ENCODE measurements around the gene FAM53B.

Gene FAM53B

DNA sequence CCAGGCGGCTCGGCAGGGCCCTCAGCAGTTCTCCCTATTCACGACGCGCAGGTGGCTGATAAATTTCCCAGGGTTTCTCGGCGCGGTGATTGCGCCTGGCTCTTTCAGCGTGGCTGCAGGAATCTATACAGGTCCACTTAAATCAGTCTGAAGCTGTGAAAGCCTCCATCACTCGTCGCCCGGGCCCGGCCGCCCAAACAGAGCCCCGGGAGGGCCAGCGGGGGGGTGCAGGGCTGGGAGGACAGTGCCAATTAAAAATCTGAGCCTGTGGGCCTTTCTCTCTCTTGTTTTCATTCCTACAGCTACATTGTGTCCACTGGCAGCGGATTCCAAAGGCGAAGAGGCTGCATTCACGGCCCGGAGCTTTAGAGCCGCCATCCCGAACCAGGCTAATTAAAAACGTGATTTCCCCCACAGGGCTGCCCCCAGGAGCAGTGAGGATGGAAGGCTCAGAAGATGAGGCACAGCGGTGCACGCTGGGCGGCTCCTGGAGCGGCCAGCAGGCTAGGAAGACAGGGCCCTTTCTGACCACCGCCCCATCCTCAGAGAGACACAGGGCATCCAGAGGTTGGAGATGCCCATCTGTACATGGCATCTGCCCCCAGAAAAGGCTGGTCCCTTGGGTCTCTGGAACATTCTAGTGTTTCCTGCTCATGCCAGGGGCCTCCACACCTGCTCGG lies 100.7 kb downstream of the FAM53B start:
- Histone ChIP-seq H3K9me3 (replicated peaks; ENCODE audit: insufficient read depth, low read length) (no peaks in the 10 kb centered on the region), H3K4me3 (ENCODE audit: low read length) (no peak overlapping the region), H3K36me3 (replicated peaks; ENCODE audit: insufficient read depth, low read length) (no peaks in the 10 kb centered on the region), H3K27me3 (replicated peaks; ENCODE audit: insufficient read depth, low read length) (no peaks in the 10 kb centered on the region), H3K9me2 (replicated peaks; ENCODE audit: insufficient read depth, low read length) (no peaks in the 10 kb centered on the region), H3K4me1 (ENCODE audit: low read length) (peaks cover 13% of the 10 kb centered on the region), H3K79me2 (ENCODE audit: low read length) (peaks cover 70% of the 10 kb centered on the region), H3K4me2 (ENCODE audit: low read depth, low read length) (no peak overlapping the region), H2AFZ (ENCODE audit: low read length) (no peak overlapping the region), H3K9ac (ENCODE audit: low read length) (no peak overlapping the region), H3K27ac (ENCODE audit: low read length) (no peak overlapping the region), H3F3A (ENCODE audit: insufficient read depth, low read length) (peaks cover 5% of the 10 kb centered on the region; the same call in 1 of the 2 replicates), H4K20me1 (ENCODE audit: insufficient read depth, low read length) (no peaks in the 10 kb centered on the region)
- no peak for TF ChIP-seq EZH2 (optimal IDR thresholded peaks at IDR 0.05; ENCODE audit: low read depth, low read length)
- TF ChIP-seq, protein P1, sequence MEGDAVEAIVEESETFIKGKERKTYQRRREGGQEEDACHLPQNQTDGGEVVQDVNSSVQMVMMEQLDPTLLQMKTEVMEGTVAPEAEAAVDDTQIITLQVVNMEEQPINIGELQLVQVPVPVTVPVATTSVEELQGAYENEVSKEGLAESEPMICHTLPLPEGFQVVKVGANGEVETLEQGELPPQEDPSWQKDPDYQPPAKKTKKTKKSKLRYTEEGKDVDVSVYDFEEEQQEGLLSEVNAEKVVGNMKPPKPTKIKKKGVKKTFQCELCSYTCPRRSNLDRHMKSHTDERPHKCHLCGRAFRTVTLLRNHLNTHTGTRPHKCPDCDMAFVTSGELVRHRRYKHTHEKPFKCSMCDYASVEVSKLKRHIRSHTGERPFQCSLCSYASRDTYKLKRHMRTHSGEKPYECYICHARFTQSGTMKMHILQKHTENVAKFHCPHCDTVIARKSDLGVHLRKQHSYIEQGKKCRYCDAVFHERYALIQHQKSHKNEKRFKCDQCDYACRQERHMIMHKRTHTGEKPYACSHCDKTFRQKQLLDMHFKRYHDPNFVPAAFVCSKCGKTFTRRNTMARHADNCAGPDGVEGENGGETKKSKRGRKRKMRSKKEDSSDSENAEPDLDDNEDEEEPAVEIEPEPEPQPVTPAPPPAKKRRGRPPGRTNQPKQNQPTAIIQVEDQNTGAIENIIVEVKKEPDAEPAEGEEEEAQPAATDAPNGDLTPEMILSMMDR (IDR thresholded peaks at IDR 0.05; ENCODE audit: low read length): no peak
- TF ChIP-seq EZH2phosphoT487 (IDR thresholded peaks at IDR 0.05; ENCODE audit: low read length): no peak
- no peak for DNase-seq

DNA sequence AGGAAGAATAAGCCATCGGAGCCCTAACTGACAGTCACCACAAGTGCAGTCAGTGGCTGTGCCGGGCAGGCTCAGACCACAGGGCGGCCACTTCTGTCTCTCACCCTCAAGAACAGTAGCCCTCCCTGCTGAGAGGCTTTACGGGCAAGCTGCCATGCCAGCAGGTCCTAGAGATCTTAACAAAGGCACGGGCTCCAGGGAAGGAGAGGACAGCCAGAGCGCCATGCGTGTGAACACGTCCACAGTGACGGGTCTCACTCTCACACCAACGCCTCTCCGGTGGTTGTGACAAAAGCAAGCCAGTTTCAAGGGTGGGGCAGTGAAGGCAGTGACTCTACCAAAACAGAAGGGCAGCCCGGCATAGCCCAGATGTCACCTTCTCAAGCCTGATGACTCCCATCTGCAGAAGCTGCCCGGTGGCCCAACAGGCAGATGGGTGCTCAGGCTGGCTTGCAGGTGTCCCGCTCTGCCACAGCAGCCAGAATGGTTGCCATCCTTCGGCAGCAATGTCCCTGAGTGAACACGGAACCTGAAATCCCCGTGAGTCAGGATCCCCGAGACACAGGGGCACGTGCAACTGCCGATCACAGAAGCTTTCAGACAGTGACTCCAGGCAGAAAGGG lies 102.0 kb downstream of the FAM53B start:
- no peak for TF ChIP-seq EZH2phosphoT487 (IDR thresholded peaks at IDR 0.05; ENCODE audit: low read length)
- TF ChIP-seq EZH2 (optimal IDR thresholded peaks at IDR 0.05; ENCODE audit: low read depth, low read length): no peak
- TF ChIP-seq, protein P1 (IDR thresholded peaks at IDR 0.05; ENCODE audit: low read length): no peak
- Histone ChIP-seq H3K4me1 (ENCODE audit: low read length) (peaks cover under 1% of the 10 kb centered on the region; the same call in 1 of the 2 replicates), H3F3A (ENCODE audit: insufficient read depth, low read length) (no peaks in the 10 kb centered on the region), H3K36me3 (replicated peaks; ENCODE audit: insufficient read depth, low read length) (no peaks in the 10 kb centered on the region), H3K27ac (ENCODE audit: low read length) (no peak overlapping the region), H3K79me2 (ENCODE audit: low read length) (peaks cover 65% of the 10 kb centered on the region), H2AFZ (ENCODE audit: low read length) (no peak overlapping the region), H3K9ac (ENCODE audit: low read length) (no peak overlapping the region), H3K4me2 (ENCODE audit: low read depth, low read length) (no peak overlapping the region), H4K20me1 (ENCODE audit: insufficient read depth, low read length) (no peaks in the 10 kb centered on the region), H3K9me2 (replicated peaks; ENCODE audit: insufficient read depth, low read length) (no peaks in the 10 kb centered on the region), H3K27me3 (replicated peaks; ENCODE audit: insufficient read depth, low read length) (no peaks in the 10 kb centered on the region), H3K4me3 (ENCODE audit: low read length) (no peak overlapping the region), H3K9me3 (replicated peaks; ENCODE audit: insufficient read depth, low read length) (no peaks in the 10 kb centered on the region)
- no peak for DNase-seq

DNA sequence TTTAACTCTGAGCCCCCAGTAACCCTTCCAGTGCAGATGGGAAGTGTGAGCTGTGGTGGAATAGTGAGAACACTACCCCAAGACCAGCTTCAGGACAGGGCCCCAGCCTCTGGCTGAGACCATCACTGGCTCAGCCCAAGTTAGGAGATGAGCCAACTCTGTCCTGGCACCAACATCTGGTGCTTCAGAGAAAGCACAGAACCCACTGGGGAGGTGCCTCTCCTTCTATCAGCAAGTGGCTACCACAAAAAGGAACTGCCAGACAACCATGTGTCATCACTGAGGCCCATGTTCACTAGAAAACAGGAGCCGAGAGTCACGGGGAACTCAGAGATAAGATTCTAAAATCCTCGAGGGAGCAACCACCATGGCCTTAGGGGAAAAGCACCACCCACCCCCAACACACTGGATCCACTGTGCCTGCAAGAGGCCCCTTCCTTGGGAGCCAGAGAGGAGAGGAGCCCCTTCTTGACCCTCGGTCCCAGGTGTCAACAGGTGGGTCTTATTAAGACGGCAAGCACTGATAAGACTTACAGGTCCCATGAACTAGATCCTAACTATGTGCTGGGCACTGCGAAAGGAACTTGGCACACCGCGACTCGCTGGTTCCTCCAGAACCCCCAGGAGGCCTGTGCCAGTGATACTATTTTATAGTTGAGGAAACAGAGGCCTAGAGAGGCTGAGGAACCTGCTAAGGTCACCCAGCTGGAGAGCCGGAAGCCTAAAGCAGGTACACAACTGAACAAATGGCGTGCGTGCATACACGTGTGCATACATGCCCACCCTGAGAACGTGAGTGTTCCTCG lies 102.7 kb downstream of the FAM53B start:
- Histone ChIP-seq H3K4me1 (ENCODE audit: low read length) (no peaks in the 10 kb centered on the region), H3K9me3 (replicated peaks; ENCODE audit: insufficient read depth, low read length) (no peaks in the 10 kb centered on the region), H3K4me2 (ENCODE audit: low read depth, low read length) (no peak overlapping the region), H4K20me1 (ENCODE audit: insufficient read depth, low read length) (no peaks in the 10 kb centered on the region), H3K27me3 (replicated peaks; ENCODE audit: insufficient read depth, low read length) (no peaks in the 10 kb centered on the region), H3K9ac (ENCODE audit: low read length) (no peak overlapping the region), H3K27ac (ENCODE audit: low read length) (no peak overlapping the region), H3K4me3 (ENCODE audit: low read length) (no peak overlapping the region), H3K36me3 (replicated peaks; ENCODE audit: insufficient read depth, low read length) (no peaks in the 10 kb centered on the region), H3K79me2 (ENCODE audit: low read length) (peaks cover 63% of the 10 kb centered on the region), H2AFZ (ENCODE audit: low read length) (no peak overlapping the region), H3K9me2 (replicated peaks; ENCODE audit: insufficient read depth, low read length) (no peaks in the 10 kb centered on the region), H3F3A (ENCODE audit: insufficient read depth, low read length) (no peaks in the 10 kb centered on the region)
- DNase-seq: no peak
- TF ChIP-seq EZH2phosphoT487 (IDR thresholded peaks at IDR 0.05; ENCODE audit: low read length) (no peak), EZH2 (optimal IDR thresholded peaks at IDR 0.05; ENCODE audit: low read depth, low read length) (no peak)
- TF ChIP-seq, protein P1 (IDR thresholded peaks at IDR 0.05; ENCODE audit: low read length): no peak

All from MM.1S (cell line).